Thymus (tissue), 11 donors: ENCODE results near the gene SLC6A15. TPM values are rescaled to one million over a fixed set of nuclear protein-coding genes. Genes with fewer than 3 reads are reported as not detected.
A peak's percentile ranks its signal among the peaks of the same experiment; 100 is the strongest.

Experiments
- DNase-seq, 9 donors: peaks; one replicate each; pipeline ENCODE4 v3.0.0-alpha.2; 2013; ENCODE audit warnings: low spot score in 9 of 9, low read depth in 6 of 9, missing footprints in 1 of 9
- H3K27ac ChIP-seq, 2 donors: one replicate each; pipeline ENCODE4 v1.5.1; 2013; ENCODE audit warnings: control low read depth in 1 of 2, low read depth in 1 of 2, low read length in 1 of 2, mild to moderate bottlenecking in 1 of 2, moderate library complexity in 1 of 2
- H3K27me3 ChIP-seq, 2 donors: one replicate each; pipeline ENCODE4 v1.5.1; 2013; ENCODE audit warnings: low read length in 1 of 2; ENCODE audit not compliant: control insufficient read depth in 2 of 2, insufficient read depth in 1 of 2
- H3K36me3 ChIP-seq, 2 donors: one replicate each; pipeline ENCODE4 v1.5.1; 2013; ENCODE audit warnings: low read length in 1 of 2, mild to moderate bottlenecking in 1 of 2, moderate library complexity in 1 of 2; ENCODE audit not compliant: control insufficient read depth in 2 of 2, insufficient read depth in 2 of 2
- H3K4me1 ChIP-seq, 2 donors: one replicate each; pipeline ENCODE4 v1.5.1; 2013; ENCODE audit warnings: low read length in 2 of 2; ENCODE audit not compliant: control insufficient read depth in 2 of 2, insufficient read depth in 2 of 2
- H3K4me3 ChIP-seq, 2 donors: one replicate each; pipeline ENCODE4 v1.5.1; 2013; ENCODE audit warnings: low read length in 2 of 2, control low read depth in 1 of 2, mild to moderate bottlenecking in 1 of 2
- H3K9me3 ChIP-seq, 2 donors: one replicate each; pipeline ENCODE4 v1.5.1; 2013; ENCODE audit warnings: low read length in 1 of 2, mild to moderate bottlenecking in 1 of 2; ENCODE audit not compliant: control insufficient read depth in 2 of 2, insufficient read depth in 1 of 2
- WGBS: extraction: QIAGEN DNeasy Blood & Tissue Kit; methylation state at CpG from one replicate; pipeline ENCODE4 v1.1.7; 2013; 5-methylcytosine and 5-hydroxymethylcytosine counted together
- polyA plus RNA-seq: library from polyadenylated mRNA; stranded (reverse); fragments of 200-250 nt; gene quantifications from one replicate; pipeline ENCODE4 v1.2.3, GENCODE V29; 2013
- total RNA-seq: library from RNA; stranded (reverse); fragments of 120-200 nt; gene quantifications from one replicate; pipeline ENCODE4 v1.2.4, GENCODE V29; 2013
- donor health status: healthy.

Gene SLC6A15
- total and polyA plus RNA-seq, 2 donors = 0.09 to 0.32 TPM

- H3K4me3 ChIP-seq = no peak overlapping the region
- no peaks in the 10 kb centered on the region for H3K4me1 ChIP-seq
- H3K27ac ChIP-seq = no peak overlapping the region
- WGBS = 89% methylated on average over 1 of the region's 1 CpG
- no peaks in the 10 kb centered on the region for H3K27me3 ChIP-seq
- no peaks in the 10 kb centered on the region for H3K9me3 ChIP-seq
- no peaks in the 10 kb centered on the region for H3K36me3 ChIP-seq
- DNase-seq = no peak
Observed at GRCh38 chr12:84856156-84856900, 56.3 kb downstream of the SLC6A15 start.

DNA sequence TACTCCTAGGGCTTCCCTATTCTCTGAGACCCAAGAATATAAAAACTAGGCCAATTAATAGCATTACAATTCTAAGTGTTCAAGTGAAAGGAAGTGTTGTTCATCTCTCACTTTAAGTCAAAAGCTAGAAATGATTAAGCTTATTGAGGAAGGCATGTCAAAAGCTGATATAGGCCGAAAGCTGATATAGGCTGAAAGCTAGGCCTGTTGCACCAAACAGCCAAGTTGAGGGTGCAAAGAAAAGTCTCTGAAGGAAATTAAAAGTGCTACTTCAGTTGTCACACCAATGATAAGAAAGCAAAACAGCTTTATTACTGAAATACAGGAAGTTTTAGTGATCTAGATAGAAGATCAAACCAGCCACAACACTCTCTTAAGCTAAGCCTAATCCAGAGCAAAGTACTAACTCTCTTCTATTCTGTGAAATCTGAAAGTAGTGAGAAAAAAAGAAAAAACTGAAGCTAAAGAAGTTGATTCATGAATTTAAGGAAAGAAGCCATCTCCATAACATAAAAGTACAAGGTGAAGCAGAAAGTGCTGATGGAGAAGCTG, 68.9 kb downstream of the SLC6A15 start:
- Histone ChIP-seq H3K27me3 (no peaks in the 10 kb centered on the region), H3K27ac (no peak overlapping the region), H3K4me1 (no peaks in the 10 kb centered on the region), H3K36me3 (no peaks in the 10 kb centered on the region), H3K9me3 (no peaks in the 10 kb centered on the region), H3K4me3 (no peak overlapping the region)
- no peak for DNase-seq
- WGBS = 87% methylated on average over 1 of the region's 1 CpG

GRCh38 chr12:84842406-84843013, 70.1 kb downstream of the SLC6A15 start:
- Histone ChIP-seq H3K36me3 (no peaks in the 10 kb centered on the region), H3K4me3 (no peak overlapping the region), H3K9me3 (no peaks in the 10 kb centered on the region), H3K27ac (no peak overlapping the region), H3K4me1 (no peaks in the 10 kb centered on the region), H3K27me3 (no peaks in the 10 kb centered on the region)
- WGBS = 96% methylated on average over 2 of the region's 2 CpGs
- DNase-seq = peak in 3 of 9 donors; percentile 2 to 18 (median 17)

DNA sequence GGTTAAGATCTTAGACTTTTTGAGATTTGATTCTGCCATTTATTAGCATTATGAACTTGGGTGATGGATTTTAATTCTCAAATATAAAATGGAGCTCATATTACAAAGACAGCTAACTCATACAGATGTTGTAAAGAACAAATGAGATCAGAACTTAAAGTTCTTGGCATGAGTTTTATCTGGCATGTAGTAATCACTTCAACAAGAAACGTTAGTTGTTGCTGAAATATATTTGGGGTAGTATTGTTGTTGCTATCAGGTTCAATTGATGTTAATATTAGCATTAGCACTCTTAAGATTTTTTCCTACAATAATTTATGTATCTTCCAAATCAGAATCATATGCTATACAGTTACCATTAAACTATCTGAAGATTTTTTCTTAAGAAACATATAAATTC, 71.0 kb downstream of the SLC6A15 start:
- Histone ChIP-seq H3K27me3 (no peaks in the 10 kb centered on the region), H3K4me3 (no peak overlapping the region), H3K9me3 (no peaks in the 10 kb centered on the region), H3K27ac (no peak overlapping the region), H3K36me3 (no peaks in the 10 kb centered on the region), H3K4me1 (no peaks in the 10 kb centered on the region)
- 71% methylated on average over 1 of the region's 1 CpG for WGBS
- no peak for DNase-seq

DNA sequence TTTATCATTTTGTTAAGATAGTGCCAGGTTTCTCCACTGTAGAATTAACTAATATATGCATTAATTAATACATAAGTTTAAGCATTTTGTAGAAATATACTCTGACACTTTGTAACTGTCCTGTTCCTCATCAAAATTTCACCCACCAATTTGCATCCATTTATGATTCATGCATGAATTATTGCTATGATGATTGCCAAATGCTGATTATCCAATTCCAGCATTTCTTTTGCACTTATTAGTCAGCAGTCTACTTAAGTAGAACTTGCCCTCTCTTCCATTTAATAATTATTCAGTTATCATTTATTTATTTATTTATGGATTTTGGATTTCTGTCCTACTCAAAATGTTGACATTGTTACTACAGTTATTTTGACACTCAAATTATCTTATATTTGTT, 72.2 kb downstream of the SLC6A15 start:
- Histone ChIP-seq H3K4me3 (no peak overlapping the region), H3K27ac (no peak overlapping the region), H3K27me3 (no peaks in the 10 kb centered on the region), H3K4me1 (no peaks in the 10 kb centered on the region), H3K9me3 (no peaks in the 10 kb centered on the region), H3K36me3 (no peaks in the 10 kb centered on the region)
- DNase-seq = no peak

- WGBS = 100% methylated on average over 1 of the region's 1 CpG
- Histone ChIP-seq H3K27ac (no peak overlapping the region), H3K36me3 (no peaks in the 10 kb centered on the region), H3K4me3 (no peak overlapping the region), H3K27me3 (no peaks in the 10 kb centered on the region), H3K4me1 (no peaks in the 10 kb centered on the region), H3K9me3 (no peaks in the 10 kb centered on the region)
- no peak for DNase-seq
Observed at GRCh38 chr12:84826925-84827324, 85.7 kb downstream of the SLC6A15 start.

DNA sequence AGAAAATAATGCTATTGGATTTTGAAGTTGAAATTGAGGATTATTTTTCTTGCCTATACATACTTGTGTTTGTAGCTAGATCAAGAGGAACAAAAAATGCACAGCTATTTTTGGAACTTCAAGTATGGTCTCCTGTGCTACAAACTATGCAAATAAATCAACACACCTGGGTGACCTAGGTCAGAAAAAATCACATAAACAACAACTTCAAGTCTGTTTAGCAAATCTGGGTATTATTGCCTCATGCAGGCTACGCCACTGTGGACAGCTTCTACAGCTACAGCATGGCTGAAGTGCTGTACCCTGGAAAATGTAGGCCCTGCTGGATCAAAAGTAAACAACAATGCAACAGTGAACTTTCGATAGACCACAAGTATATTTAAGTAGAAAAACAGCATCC, 87.5 kb downstream of the SLC6A15 start:
- DNase-seq = no peak
- H3K4me3 ChIP-seq = no peak overlapping the region
- 64% methylated on average over 2 of the region's 2 CpGs for WGBS
- no peaks in the 10 kb centered on the region for H3K36me3 ChIP-seq
- no peaks in the 10 kb centered on the region for H3K4me1 ChIP-seq
- no peak overlapping the region for H3K27ac ChIP-seq
- no peaks in the 10 kb centered on the region for H3K9me3 ChIP-seq
- no peaks in the 10 kb centered on the region for H3K27me3 ChIP-seq

- H3K4me1 ChIP-seq = no peaks in the 10 kb centered on the region
- no peaks in the 10 kb centered on the region for H3K36me3 ChIP-seq
- no peaks in the 10 kb centered on the region for H3K27me3 ChIP-seq
- no peak for DNase-seq
- H3K27ac ChIP-seq = no peak overlapping the region
- WGBS = 88% methylated on average over 2 of the region's 2 CpGs
- H3K9me3 ChIP-seq = no peaks in the 10 kb centered on the region
- H3K4me3 ChIP-seq = no peak overlapping the region
Observed at GRCh38 chr12:84822525-84822924, 90.1 kb downstream of the SLC6A15 start.

- DNase-seq = no peak
- Histone ChIP-seq H3K27me3 (no peaks in the 10 kb centered on the region), H3K36me3 (no peaks in the 10 kb centered on the region), H3K4me3 (no peak overlapping the region), H3K4me1 (no peaks in the 10 kb centered on the region), H3K9me3 (no peaks in the 10 kb centered on the region), H3K27ac (no peak overlapping the region)
- WGBS = 95% methylated on average over 3 of the region's 3 CpGs
Observed at GRCh38 chr12:84816916-84817695, 95.5 kb downstream of the SLC6A15 start.
